Gastroesophageal sphincter (tissue), 4 donors: Measurements from ENCODE around the gene GBA2. TPM values are rescaled to one million over a fixed set of nuclear protein-coding genes. Genes with fewer than 3 reads are reported as not detected.

ENCODE experiments used
- ATAC-seq: fragments of 150-250 bp; one replicate; pipeline ENCODE4 v1.9.1; 2016; ENCODE audit warnings: mild to moderate bottlenecking, moderate library complexity
- H3K27ac ChIP-seq, 4 donors: fragments of 200-600 bp; sonication (generic) in 3 of 4; 1 replicate in 3 of 4; 2 replicates in 1 of 4; pipeline ENCODE4 v1.5.1; 2016 to 2019
- H3K27me3 ChIP-seq: fragments of 200-600 bp; sonication (generic); one replicate; pipeline ENCODE4 v1.5.1; 2019
- H3K36me3 ChIP-seq, 2 donors: fragments of 200-600 bp; sonication (generic); one replicate each; pipeline ENCODE4 v1.5.1; 2019; ENCODE audit warnings: control low read depth in 1 of 2
- H3K4me1 ChIP-seq, 3 donors: fragments of 200-600 bp; sonication (generic); 1 replicate in 2 of 3; 2 replicates in 1 of 3; pipeline ENCODE4 v1.5.1; 2016 to 2019; ENCODE audit warnings: control low read depth in 2 of 3
- H3K4me3 ChIP-seq, 2 donors: fragments of 200-600 bp; sonication (generic); one replicate each; pipeline ENCODE4 v1.5.1; 2019; ENCODE audit warnings: mild to moderate bottlenecking in 1 of 2, moderate library complexity in 1 of 2
- H3K9me3 ChIP-seq, 3 donors: fragments of 200-600 bp; sonication (generic); one replicate each; pipeline ENCODE4 v1.5.1; 2017 to 2019; ENCODE audit warnings: control low read depth in 2 of 3
- EP300 ChIP-seq: sonication (generic); formaldehyde crosslinking; IDR thresholded peaks from one replicate; pipeline ENCODE4 v1.6.1; 2017; ENCODE audit warnings: antibody characterized with exemption, mild to moderate bottlenecking
- POLR2A ChIP-seq, 2 donors: fragments of 450-650 bp; IDR thresholded peaks; one replicate each; pipeline ENCODE4 v1.6.1; 2017; ENCODE audit warnings: antibody characterized with exemption in 2 of 2, mild to moderate bottlenecking in 2 of 2, moderate library complexity in 1 of 2
- POLR2AphosphoS5 ChIP-seq: sonication (generic); formaldehyde crosslinking; IDR thresholded peaks from one replicate; pipeline ENCODE4 v1.6.1; 2017; ENCODE audit warnings: antibody characterized with exemption
- WGBS, 2 donors: methylation state at CpG; one replicate each; pipeline ENCODE4 v1.1.5; 2018; ENCODE audit warnings: low coverage in 1 of 2; 5-methylcytosine and 5-hydroxymethylcytosine counted together
- total RNA-seq, 4 donors: library from RNA; depleted of rRNA; stranded (reverse); fragments of >200 nt; gene quantifications; one replicate each; pipeline ENCODE4 v1.1.0, GENCODE V29; 2016
- TF ChIP-seq, protein P1 (sequence below), 4 experiments: fragments of 200-600 bp in 2 of 4; fragments of 450-650 bp in 2 of 4; sonication (generic) in 1 of 4; IDR thresholded peaks; one replicate each; pipeline ENCODE4 v1.5.1; 2017 to 2019; ENCODE audit warnings: antibody characterized with exemption in 4 of 4, mild to moderate bottlenecking in 2 of 4, moderate library complexity in 2 of 4

Gene GBA2
- total RNA-seq, 4 donors from 2014 or later, result 35.3 to 81.1 (median 54.3) TPM

DNA sequence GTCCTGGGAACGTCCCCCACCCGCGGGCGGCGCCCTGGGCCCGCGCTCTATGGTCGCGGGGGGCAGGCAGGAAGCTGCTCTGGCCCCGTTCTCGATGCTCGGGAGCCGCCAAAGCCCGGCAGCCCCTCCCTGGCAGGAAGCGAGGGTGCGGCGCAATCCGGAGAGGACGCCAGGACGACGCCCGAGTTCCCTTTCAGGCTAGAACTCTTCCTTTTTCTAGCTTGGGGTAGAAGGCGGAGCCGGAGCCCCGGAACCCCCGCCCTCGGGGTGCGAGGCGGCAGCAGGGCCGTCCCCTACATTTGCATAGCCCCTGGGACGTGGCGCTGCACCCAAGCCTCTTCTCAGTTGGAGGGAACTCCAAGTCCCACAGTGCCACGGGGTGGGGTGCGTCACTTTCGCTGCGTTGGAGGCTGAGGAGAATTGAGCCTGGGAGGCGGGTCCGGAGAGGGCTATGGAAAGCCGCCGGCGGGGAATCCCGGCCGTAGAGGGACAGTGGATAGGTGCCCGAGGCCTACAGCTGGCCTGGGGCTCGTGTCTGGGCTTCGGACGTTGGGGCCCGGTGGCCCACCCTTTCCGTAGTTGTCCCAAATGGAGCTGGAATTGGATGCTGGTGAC lies 16.7 kb downstream of the GBA2 start, which contains the start of the genes CREB3 and TLN1:
TSS of gene CREB3 (plus strand) at position 482 of the 615 bp plus-strand sequence. CDS start at position 589, 107 bp downstream.
TSS of gene TLN1 (minus strand) at position 11 of the 615 bp plus-strand sequence. CDS start 6,501 bp downstream, outside the sequence.
- peaks cover 0 to 74% (median 24%) of the 10 kb centered on the region in 3 donors for H3K4me1 ChIP-seq
- no peaks in the 10 kb centered on the region for H3K27me3 ChIP-seq
- H3K9me3 ChIP-seq, result no peaks in the 10 kb centered on the region
- peak within 1 kb of the TSS; percentile 97 to 100 (median 98) for H3K27ac ChIP-seq
- peaks cover 0 to 35% of the 10 kb centered on the region in 2 donors for H3K36me3 ChIP-seq
- peak within 1 kb of the TSS; percentile 79 to 85 for H3K4me3 ChIP-seq
- TF ChIP-seq, protein P1, sequence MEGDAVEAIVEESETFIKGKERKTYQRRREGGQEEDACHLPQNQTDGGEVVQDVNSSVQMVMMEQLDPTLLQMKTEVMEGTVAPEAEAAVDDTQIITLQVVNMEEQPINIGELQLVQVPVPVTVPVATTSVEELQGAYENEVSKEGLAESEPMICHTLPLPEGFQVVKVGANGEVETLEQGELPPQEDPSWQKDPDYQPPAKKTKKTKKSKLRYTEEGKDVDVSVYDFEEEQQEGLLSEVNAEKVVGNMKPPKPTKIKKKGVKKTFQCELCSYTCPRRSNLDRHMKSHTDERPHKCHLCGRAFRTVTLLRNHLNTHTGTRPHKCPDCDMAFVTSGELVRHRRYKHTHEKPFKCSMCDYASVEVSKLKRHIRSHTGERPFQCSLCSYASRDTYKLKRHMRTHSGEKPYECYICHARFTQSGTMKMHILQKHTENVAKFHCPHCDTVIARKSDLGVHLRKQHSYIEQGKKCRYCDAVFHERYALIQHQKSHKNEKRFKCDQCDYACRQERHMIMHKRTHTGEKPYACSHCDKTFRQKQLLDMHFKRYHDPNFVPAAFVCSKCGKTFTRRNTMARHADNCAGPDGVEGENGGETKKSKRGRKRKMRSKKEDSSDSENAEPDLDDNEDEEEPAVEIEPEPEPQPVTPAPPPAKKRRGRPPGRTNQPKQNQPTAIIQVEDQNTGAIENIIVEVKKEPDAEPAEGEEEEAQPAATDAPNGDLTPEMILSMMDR (IDR thresholded peaks at IDR 0.05), result peak in 1 of 4 experiments; percentile 14
- TF ChIP-seq EP300, result no peak
- peak; percentile 92 for TF ChIP-seq POLR2AphosphoS5
- TF ChIP-seq POLR2A (IDR thresholded peaks at IDR 0.05), result peak; percentile 28 to 36
- peak; percentile 89 for ATAC-seq
- WGBS, 2 donors, result no CpG with 5 or more reads among the region's 49 CpGs

DNA sequence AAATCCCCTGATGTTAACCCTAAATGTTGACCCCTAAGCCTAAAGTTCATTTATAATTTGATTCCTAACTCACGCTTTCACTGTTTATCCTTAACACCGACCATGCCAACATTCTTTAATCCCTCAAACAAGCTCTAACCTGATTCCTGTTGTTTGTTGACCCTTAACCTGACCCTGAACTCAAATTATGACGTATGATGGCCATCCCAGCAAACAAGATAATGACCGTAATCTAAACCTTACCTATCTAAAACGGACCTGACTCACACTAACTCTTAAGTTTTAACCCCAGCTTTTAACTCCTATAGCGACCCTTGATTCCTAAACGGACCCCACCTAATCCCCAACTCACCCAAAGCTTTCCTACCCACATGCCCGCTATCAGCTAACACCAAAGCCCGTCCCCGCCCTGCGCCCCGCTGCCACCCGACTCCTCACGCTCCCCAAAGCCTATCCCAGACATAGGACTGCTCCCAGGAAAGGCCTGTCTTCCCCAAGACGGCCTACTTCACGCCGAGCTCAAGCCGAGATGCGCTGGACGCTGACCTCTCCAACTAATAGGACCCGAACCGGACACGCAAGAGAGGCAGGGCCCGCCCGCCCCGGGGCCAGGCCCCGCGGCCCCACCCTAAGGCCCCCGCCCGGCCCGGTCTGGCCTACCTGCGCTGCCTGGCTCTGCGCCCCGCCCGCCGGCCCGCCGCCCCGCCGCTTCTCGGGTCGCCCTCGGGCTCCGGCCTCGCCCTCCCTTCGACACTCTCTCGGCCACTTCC lies 17.4 kb downstream of the GBA2 start:
- H3K4me1 ChIP-seq, result peaks cover under 1 to 75% (median 24%) of the 10 kb centered on the region in 3 donors

DNA sequence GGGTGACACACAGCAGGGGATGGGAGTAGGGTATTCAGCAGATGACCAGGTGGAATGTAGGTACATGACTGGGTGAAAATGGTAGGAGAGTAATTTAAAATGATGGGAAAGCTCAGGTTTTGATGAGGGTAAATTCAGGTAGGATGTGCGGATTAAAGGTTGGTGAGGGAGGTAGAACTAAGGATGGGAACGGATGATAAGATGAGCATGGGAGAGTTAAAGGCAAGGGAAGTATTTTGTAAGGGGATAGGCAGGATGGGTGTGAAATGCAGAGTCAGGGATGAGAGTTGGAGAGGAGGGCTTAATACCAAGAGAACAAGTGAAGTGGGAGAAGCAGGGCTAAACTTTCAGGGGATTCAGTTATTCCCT lies 18.6 kb downstream of the GBA2 start:
- H3K27me3 ChIP-seq, result no peaks in the 10 kb centered on the region
- H3K4me3 ChIP-seq, result peak overlapping the region; percentile 79 to 85
- peak overlapping the region; percentile 97 to 100 (median 98) for H3K27ac ChIP-seq
- peaks cover 0 to 24% of the 10 kb centered on the region in 2 donors for H3K36me3 ChIP-seq
- TF ChIP-seq POLR2A (IDR thresholded peaks at IDR 0.05), result no peak
- TF ChIP-seq POLR2AphosphoS5, result no peak
- TF ChIP-seq EP300, result no peak
- TF ChIP-seq, protein P1 (IDR thresholded peaks at IDR 0.05), result no peak
- peaks cover 3 to 76% (median 30%) of the 10 kb centered on the region in 3 donors for H3K4me1 ChIP-seq
- H3K9me3 ChIP-seq, result no peaks in the 10 kb centered on the region
- 43 to 48% methylated on average over 1 to 2 of the region's 2 CpGs for WGBS, 2 donors
- ATAC-seq, result no peak

More for the DNA sequence above, 17.4 kb downstream of the GBA2 start:
- peak overlapping the region; percentile 97 to 100 (median 98) for H3K27ac ChIP-seq
- 0% methylated on average over 7 to 12 of the region's 47 CpGs for WGBS, 2 donors
- peaks cover 0 to 28% of the 10 kb centered on the region in 2 donors for H3K36me3 ChIP-seq
- H3K9me3 ChIP-seq, result no peaks in the 10 kb centered on the region
- H3K27me3 ChIP-seq, result no peaks in the 10 kb centered on the region
- TF ChIP-seq, protein P1 (IDR thresholded peaks at IDR 0.05), result no peak
- TF ChIP-seq POLR2A (IDR thresholded peaks at IDR 0.05), result peak; percentile 87 to 88
- no peak for ATAC-seq
- H3K4me3 ChIP-seq, result peak overlapping the region; percentile 79 to 85

DNA sequence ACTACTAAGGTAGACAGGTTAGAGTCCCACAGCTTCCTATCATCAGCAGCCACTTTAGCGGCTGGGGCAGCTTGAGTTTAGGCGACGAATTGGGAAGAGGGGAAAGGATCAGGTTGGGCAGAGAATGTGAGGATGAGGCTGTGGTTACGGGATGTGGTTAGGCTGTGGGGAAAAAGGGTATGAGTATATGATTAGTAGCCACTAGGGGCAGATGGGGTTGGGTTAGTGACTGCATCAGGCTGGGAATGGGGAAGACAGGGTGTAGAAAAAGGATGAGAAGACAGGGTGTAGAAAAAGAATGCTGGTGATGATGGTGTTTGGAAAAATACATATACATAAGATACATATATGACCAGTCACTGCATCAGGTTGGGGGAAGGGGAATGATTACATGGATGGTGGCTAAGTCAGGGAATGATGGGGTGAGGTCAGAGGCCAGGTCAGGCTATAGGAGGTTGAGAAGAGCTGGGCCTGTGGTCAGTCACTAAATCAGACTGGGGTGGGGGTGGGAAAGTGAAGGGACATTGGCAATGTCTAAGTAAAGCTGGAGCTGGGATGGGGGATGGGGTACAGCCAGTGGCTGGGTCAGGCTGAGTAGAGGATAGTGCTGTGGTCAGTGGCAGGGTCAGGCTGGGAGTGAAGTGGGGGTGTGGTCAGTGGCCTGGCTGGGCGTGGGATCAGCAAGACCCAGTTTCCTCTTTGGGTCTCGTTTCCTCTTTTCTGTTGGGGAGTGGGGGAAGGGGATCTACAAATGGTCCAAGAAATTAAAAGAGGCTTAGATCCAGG lies 19.1 kb downstream of the GBA2 start:
- Histone ChIP-seq H3K4me1 (peaks cover 3 to 82% (median 30%) of the 10 kb centered on the region in 3 donors), H3K27ac (peak overlapping the region; percentile 97 to 100 (median 98)), H3K36me3 (peaks cover 0 to 24% of the 10 kb centered on the region in 2 donors), H3K27me3 (no peaks in the 10 kb centered on the region), H3K9me3 (no peaks in the 10 kb centered on the region), H3K4me3 (peak overlapping the region; percentile 79 to 85)
- 7 to 8% methylated on average over 6 of the region's 6 CpGs for WGBS, 2 donors
- ATAC-seq, result no peak
- TF ChIP-seq EP300, result no peak
- TF ChIP-seq, protein P1 (IDR thresholded peaks at IDR 0.05), result peak; percentile 47 to 77 (median 68)
- TF ChIP-seq POLR2A (IDR thresholded peaks at IDR 0.05), result peak; percentile 51 to 64
- peak; percentile 97 for TF ChIP-seq POLR2AphosphoS5
